ENCODE measurements around the gene RABGEF1.

- no peak for TF ChIP-seq CTCF (IDR thresholded peaks at IDR 0.05)
- no peak for TF ChIP-seq POLR2A (IDR thresholded peaks at IDR 0.05)
Observed at GRCh38 chr7:66847879-66848790, 107.6 kb downstream of the RABGEF1 start.

All from testis (tissue), 2 donors.